SK-N-MC (cell line): ENCODE results near the gene ERGIC1.

Experiments used
- EZH2 ChIP-seq: fragments of 200-600 bp; sonication (generic); IDR thresholded peaks from one replicate; pipeline ENCODE4 v1.6.1; 2017; ENCODE audit warnings: antibody characterized with exemption
- POLR2AphosphoS5 ChIP-seq: IDR thresholded peaks from 2 replicates; pipeline ENCODE4 v1.6.1; 2012; ENCODE audit warnings: mild to moderate bottlenecking, low read depth, low read length, borderline replicate concordance

GRCh38 chr5:172841256-172841655 lies 7.2 kb downstream of the ERGIC1 start:
- TF ChIP-seq EZH2 = no peak
- TF ChIP-seq POLR2AphosphoS5 = no peak
